HepG2 (cell line): ENCODE measurements around the gene BRMS1.
A peak's percentile ranks its signal among the peaks of the same experiment; 100 is the strongest.

ENCODE experiments used
- CTCF ChIP-seq: sonication (generic); formaldehyde crosslinking; IDR thresholded peaks from 2 replicates; pipeline ENCODE4 v1.5.0; 2020; ENCODE audit warnings: mild to moderate bottlenecking, missing genetic modification reagents, moderate library complexity
- NFE2L1 ChIP-seq: sonication (generic); formaldehyde crosslinking; IDR thresholded peaks from 2 replicates; pipeline ENCODE4 v1.4.0; 2020; ENCODE audit warnings: missing genetic modification reagents, mild to moderate bottlenecking, borderline replicate concordance
- POLR2A ChIP-seq, 2 experiments: IDR thresholded peaks; 2 replicates each; pipeline ENCODE4 v1.6.1; 2011; ENCODE audit warnings: low read depth in 2 of 2, low read length in 2 of 2, mild to moderate bottlenecking in 1 of 2, moderate library complexity in 1 of 2; ENCODE audit not compliant: insufficient read depth in 1 of 2
- TCF12 ChIP-seq, 2 experiments: fragments of 450-650 bp in 1 of 2; sonication (generic) in 1 of 2; formaldehyde crosslinking in 1 of 2; IDR thresholded peaks; 2 replicates each; pipeline versions ENCODE4 v1.6.1 to v1.8.0; 2017 to 2022; ENCODE audit warnings: antibody characterized with exemption in 1 of 2, mild to moderate bottlenecking in 1 of 2, missing genetic modification reagents in 1 of 2, moderate library complexity in 1 of 2
- ZZZ3 ChIP-seq: sonication (generic); formaldehyde crosslinking; IDR thresholded peaks from 2 replicates; pipeline ENCODE4 v1.4.0; 2020; ENCODE audit warnings: missing genetic modification reagents, mild to moderate bottlenecking, borderline replicate concordance

GRCh38 chr11:66347425-66348276 lies 2.7 kb upstream of the BRMS1 start, which contains the start of gene B4GAT1:
- TF ChIP-seq NFE2L1, result no peak
- TF ChIP-seq POLR2A (IDR thresholded peaks at IDR 0.05; ENCODE audit: insufficient read depth in 1 of 2, low read depth in 2 of 2, low read length in 2 of 2), result peak; percentile 54 to 65; a peak in 3 of 4 replicates
- TF ChIP-seq CTCF, result no peak
- TF ChIP-seq TCF12 (IDR thresholded peaks at IDR 0.05), result no peak
- TF ChIP-seq TCF12 (CRISPR knock-in tag; IDR thresholded peaks at IDR 0.05), result peak; percentile 1; the same call in 1 of the 2 replicates
- TF ChIP-seq ZZZ3, result peak; percentile 46; the same call in 1 of the 2 replicates
